Tibial nerve (tissue), 4 donors: ENCODE measurements around the gene EDDM13. TPM values are rescaled to one million over a fixed set of nuclear protein-coding genes. Genes with fewer than 3 reads are reported as not detected.

Experiments used
- DNase-seq, 2 donors: peaks; one replicate each; pipeline ENCODE4 v3.0.0-alpha.2; 2019; ENCODE audit warnings: low spot score in 2 of 2
- H3K27ac ChIP-seq, 4 donors: fragments of 200-600 bp; sonication (generic) in 3 of 4; one replicate each; pipeline ENCODE4 v1.5.1; 2017 to 2019; ENCODE audit warnings: mild to moderate bottlenecking in 1 of 4
- H3K27me3 ChIP-seq, 2 donors: fragments of 200-600 bp; sonication (generic) in 1 of 2; one replicate each; pipeline versions ENCODE4 v1.5.1 to v1.6.0; 2017 to 2019
- H3K36me3 ChIP-seq, 3 donors: fragments of 200-600 bp; sonication (generic); one replicate each; pipeline ENCODE4 v1.5.1; 2018 to 2019
- H3K4me1 ChIP-seq, 4 donors: fragments of 200-600 bp; sonication (generic) in 3 of 4; one replicate each; pipeline ENCODE4 v1.5.1; 2017 to 2019
- H3K4me3 ChIP-seq, 4 donors: fragments of 200-600 bp; sonication (generic) in 3 of 4; one replicate each; pipeline ENCODE4 v1.5.1; 2017 to 2019; ENCODE audit warnings: mild to moderate bottlenecking in 1 of 4, moderate library complexity in 1 of 4
- H3K9me3 ChIP-seq, 4 donors: fragments of 200-600 bp; sonication (generic) in 3 of 4; one replicate each; pipeline ENCODE4 v1.5.1; 2017 to 2019
- CTCF ChIP-seq, 5 experiments: fragments of 200-600 bp in 3 of 5; fragments of 450-650 bp in 2 of 5; sonication (generic) in 3 of 5; IDR thresholded peaks; one replicate each; pipeline ENCODE4 v1.5.1; 2016 to 2019; ENCODE audit warnings: antibody characterized with exemption in 5 of 5, mild to moderate bottlenecking in 3 of 5, moderate library complexity in 2 of 5
- EP300 ChIP-seq, 2 donors: sonication (generic); formaldehyde crosslinking; IDR thresholded peaks; one replicate each; pipeline ENCODE4 v1.6.1; 2017; ENCODE audit warnings: antibody characterized with exemption in 2 of 2, mild to moderate bottlenecking in 1 of 2
- POLR2A ChIP-seq, 2 donors: fragments of 450-650 bp; IDR thresholded peaks; one replicate each; pipeline ENCODE4 v1.6.1; 2017; ENCODE audit warnings: antibody characterized with exemption in 2 of 2, mild to moderate bottlenecking in 2 of 2, moderate library complexity in 2 of 2
- WGBS, 2 donors: methylation state at CpG; one replicate each; pipeline ENCODE4 v1.1.5; 2018; 5-methylcytosine and 5-hydroxymethylcytosine counted together
- total RNA-seq, 4 donors: library from RNA; depleted of rRNA; stranded (reverse); fragments of >200 nt; gene quantifications; one replicate each; pipeline ENCODE4 v1.1.0, GENCODE V29; 2016

The EDDM13 gene
- total RNA-seq, 4 donors from 2014 or later = not detected

GRCh38 chr19:56263319-56263718, 9.2 kb upstream of the EDDM13 start:
- WGBS, 2 donors = 91 to 92% methylated on average over 5 of the region's 5 CpGs
- no peak for DNase-seq
- TF ChIP-seq POLR2A (IDR thresholded peaks at IDR 0.05) (no peak), EP300 (IDR thresholded peaks at IDR 0.05) (no peak), CTCF (IDR thresholded peaks at IDR 0.05) (no peak)
- no peaks in the 10 kb centered on the region for H3K27me3 ChIP-seq
- no peaks in the 10 kb centered on the region for H3K9me3 ChIP-seq
- H3K4me1 ChIP-seq = no peaks in the 10 kb centered on the region
- H3K27ac ChIP-seq = no peak overlapping the region
- peaks cover 0 to 8% (median 0%) of the 10 kb centered on the region in 3 donors for H3K36me3 ChIP-seq
- no peak overlapping the region for H3K4me3 ChIP-seq

GRCh38 chr19:56266051-56266450, 6.5 kb upstream of the EDDM13 start:
- Histone ChIP-seq H3K27ac (no peak overlapping the region), H3K9me3 (no peaks in the 10 kb centered on the region), H3K4me3 (no peak overlapping the region), H3K27me3 (no peaks in the 10 kb centered on the region), H3K36me3 (peaks cover 0 to 8% (median 0%) of the 10 kb centered on the region in 3 donors), H3K4me1 (no peaks in the 10 kb centered on the region)
- 21 to 51% methylated on average over 3 of the region's 3 CpGs for WGBS, 2 donors
- TF ChIP-seq EP300 (IDR thresholded peaks at IDR 0.05) (no peak), POLR2A (IDR thresholded peaks at IDR 0.05) (no peak), CTCF (IDR thresholded peaks at IDR 0.05) (no peak)
- no peak for DNase-seq

- Histone ChIP-seq H3K36me3 (peaks cover 0 to 3% (median 0%) of the 10 kb centered on the region in 3 donors), H3K4me3 (no peak overlapping the region), H3K9me3 (no peaks in the 10 kb centered on the region), H3K27ac (no peak overlapping the region), H3K27me3 (no peaks in the 10 kb centered on the region), H3K4me1 (no peaks in the 10 kb centered on the region)
- DNase-seq = no peak
- TF ChIP-seq CTCF (IDR thresholded peaks at IDR 0.05) = no peak
- no peak for TF ChIP-seq POLR2A (IDR thresholded peaks at IDR 0.05)
- TF ChIP-seq EP300 (IDR thresholded peaks at IDR 0.05) = no peak
- WGBS, 2 donors = 91 to 97% methylated on average over 6 of the region's 6 CpGs
Observed at GRCh38 chr19:56269348-56269747, 3.2 kb upstream of the EDDM13 start.

- Histone ChIP-seq H3K27ac (no peak overlapping the region), H3K4me1 (no peaks in the 10 kb centered on the region), H3K36me3 (peaks cover 0 to 3% (median 0%) of the 10 kb centered on the region in 3 donors), H3K4me3 (no peak overlapping the region), H3K9me3 (no peaks in the 10 kb centered on the region), H3K27me3 (no peaks in the 10 kb centered on the region)
- no peak for DNase-seq
- no peak for TF ChIP-seq EP300 (IDR thresholded peaks at IDR 0.05)
- TF ChIP-seq CTCF (IDR thresholded peaks at IDR 0.05) = no peak
- TF ChIP-seq POLR2A (IDR thresholded peaks at IDR 0.05) = no peak
- WGBS, 2 donors = 82 to 87% methylated on average over 3 of the region's 3 CpGs
Observed at GRCh38 chr19:56270676-56271075, 1.9 kb upstream of the EDDM13 start.

- no peaks in the 10 kb centered on the region for H3K9me3 ChIP-seq
- peaks cover 0 to 3% (median 0%) of the 10 kb centered on the region in 3 donors for H3K36me3 ChIP-seq
- H3K4me1 ChIP-seq = no peaks in the 10 kb centered on the region
- no peak for TF ChIP-seq POLR2A (IDR thresholded peaks at IDR 0.05)
- TF ChIP-seq CTCF (IDR thresholded peaks at IDR 0.05) = no peak
- no peak for TF ChIP-seq EP300 (IDR thresholded peaks at IDR 0.05)
- DNase-seq = no peak
- H3K27ac ChIP-seq = no peak overlapping the region
- 74 to 78% methylated on average over 6 of the region's 6 CpGs for WGBS, 2 donors
- no peaks in the 10 kb centered on the region for H3K27me3 ChIP-seq
- no peak overlapping the region for H3K4me3 ChIP-seq
Observed at GRCh38 chr19:56271151-56271550, 1.4 kb upstream of the EDDM13 start.
